Transverse colon (tissue), 4 donors: Measurements from ENCODE around the gene SPOCK2.

Source experiments
- CTCF ChIP-seq, 5 experiments: fragments of 200-600 bp in 3 of 5; fragments of 450-650 bp in 2 of 5; sonication (generic) in 3 of 5; IDR thresholded peaks; 1 replicate in 2 of 5; 2 replicates in 3 of 5; pipeline ENCODE4 v1.5.1; 2016 to 2017; ENCODE audit warnings: antibody characterized with exemption in 5 of 5, inconsistent platforms in 3 of 5, mild to moderate bottlenecking in 2 of 5, moderate library complexity in 1 of 5
- EP300 ChIP-seq: sonication (generic); formaldehyde crosslinking; IDR thresholded peaks from one replicate; pipeline ENCODE4 v1.6.1; 2017; ENCODE audit warnings: antibody characterized with exemption, low read depth
- POLR2A ChIP-seq: fragments of 450-650 bp; IDR thresholded peaks from one replicate; pipeline ENCODE4 v1.6.1; 2016; ENCODE audit warnings: antibody characterized with exemption, mild to moderate bottlenecking, moderate library complexity
- POLR2AphosphoS5 ChIP-seq, 3 donors: sonication (generic); formaldehyde crosslinking; IDR thresholded peaks; one replicate each; pipeline ENCODE4 v1.6.1; 2016; ENCODE audit warnings: antibody characterized with exemption in 3 of 3

GRCh38 chr10:72098301-72098835 lies 10.0 kb upstream of the SPOCK2 start:
- TF ChIP-seq EP300 (no peak), CTCF (IDR thresholded peaks at IDR 0.05) (no peak), POLR2AphosphoS5 (IDR thresholded peaks at IDR 0.05) (no peak), POLR2A (no peak)
